ENCODE results near the gene PABPC1L. TPM values are rescaled to one million over a fixed set of nuclear protein-coding genes. Genes with fewer than 3 reads are reported as not detected.
"Not testable (repeated sequence)": the region's sequence is repeated elsewhere in the genome, so short reads cannot be mapped to it uniquely, and the experiment has no call there.

The PABPC1L gene
- polyA plus RNA-seq (2013, experiment 1 of 2), result 47.3 TPM
- polyA plus RNA-seq (2013, experiment 2 of 2), result 42.4 TPM

DNA sequence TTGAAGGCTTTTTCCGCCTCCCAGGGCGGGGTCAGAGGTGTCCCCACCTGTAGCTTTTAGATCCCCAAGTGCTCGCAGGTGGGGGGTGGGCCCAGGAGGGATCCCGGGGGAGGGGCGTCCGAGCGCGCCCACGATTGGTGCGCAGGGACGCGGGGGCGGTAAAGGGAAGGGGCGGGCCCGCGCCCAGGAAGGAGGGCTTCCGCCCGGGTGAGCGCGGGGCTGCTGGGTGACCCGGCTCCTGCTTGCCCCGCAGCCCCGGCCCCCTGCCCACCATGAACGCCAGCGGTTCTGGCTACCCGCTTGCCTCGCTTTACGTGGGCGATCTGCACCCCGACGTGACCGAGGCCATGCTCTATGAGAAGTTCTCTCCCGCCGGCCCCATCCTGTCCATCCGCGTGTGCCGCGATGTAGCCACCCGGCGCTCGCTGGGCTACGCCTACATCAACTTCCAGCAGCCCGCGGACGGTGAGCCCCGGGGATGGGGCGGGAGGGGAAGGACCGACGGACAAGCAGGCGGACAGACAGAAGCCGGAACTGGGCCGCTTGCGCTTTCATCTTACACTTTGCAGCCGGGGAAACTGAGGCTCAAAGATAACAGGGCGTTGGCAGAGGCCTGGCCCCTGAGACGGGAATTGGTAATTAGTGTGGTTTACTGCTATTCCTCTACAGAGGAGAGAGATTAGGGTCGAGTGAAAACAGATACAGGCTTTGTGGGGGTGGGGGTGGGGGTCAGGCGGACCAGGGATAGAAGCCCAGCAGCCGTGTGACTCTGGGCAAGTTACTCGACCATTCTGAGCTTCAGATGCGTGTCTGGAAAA lies at the start of gene PABPC1L:
Gene PABPC1L (plus strand): TSS at position 189 of the 818 bp plus-strand sequence. CDS start 84 bp downstream, at position 273.
- peak within 1 kb of the TSS; percentile 61 for H3K4me3 ChIP-seq (ENCODE audit: extremely low read depth, insufficient read depth, low read length, poor library complexity, severe bottlenecking)
- H3K9me3 ChIP-seq (ENCODE audit: control insufficient read depth, low read length), result no peaks in the 10 kb centered on the region
- H3K4me1 ChIP-seq (ENCODE audit: control insufficient read depth, insufficient read depth, low read length, poor library complexity, severe bottlenecking), result peaks cover 6% of the 10 kb centered on the region
- 2 to 3% methylated on average over 42 to 59 of the region's 61 CpGs for WGBS, 2 experiments (ENCODE audit: insufficient coverage in 2 of 2)
- H3K27ac ChIP-seq (ENCODE audit: low read depth, low read length, severe bottlenecking), result peak within 1 kb of the TSS; percentile 58
- peaks cover 66% of the 10 kb centered on the region for H3K36me3 ChIP-seq (ENCODE audit: control insufficient read depth, insufficient read depth, low read length)

DNA sequence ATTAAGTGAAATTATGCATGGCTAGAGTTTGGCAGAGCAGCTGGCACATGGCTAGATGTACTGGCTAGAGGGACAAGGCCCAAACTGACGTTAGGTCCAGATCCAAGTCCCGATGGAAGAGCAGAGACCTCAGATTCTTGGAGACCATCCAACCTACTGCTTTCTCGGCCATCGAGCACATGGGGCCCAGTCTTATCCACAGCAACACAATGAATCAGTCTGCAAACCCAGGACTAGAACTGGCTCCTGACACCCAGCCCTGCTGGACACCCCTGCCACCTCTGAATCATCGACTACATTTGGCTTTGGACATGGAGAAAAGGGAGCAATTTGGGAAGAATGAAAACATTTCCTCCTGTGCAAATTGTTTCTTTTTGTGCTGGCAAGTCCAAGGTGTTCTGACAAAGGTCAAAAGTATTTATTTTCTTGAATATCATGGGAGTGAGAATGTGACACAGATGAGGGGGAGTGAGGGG lies 48.3 kb upstream of the PABPC1L start:
- Histone ChIP-seq H3K4me1 (ENCODE audit: control insufficient read depth, insufficient read depth, low read length, poor library complexity, severe bottlenecking) (peaks cover 8% of the 10 kb centered on the region), H3K4me3 (ENCODE audit: extremely low read depth, insufficient read depth, low read length, poor library complexity, severe bottlenecking) (no peak overlapping the region), H3K9me3 (ENCODE audit: control insufficient read depth, low read length) (no peaks in the 10 kb centered on the region), H3K36me3 (ENCODE audit: control insufficient read depth, insufficient read depth, low read length) (no peaks in the 10 kb centered on the region), H3K27ac (ENCODE audit: low read depth, low read length, severe bottlenecking) (no peak overlapping the region)
- WGBS, 2 experiments (ENCODE audit: insufficient coverage in 2 of 2), result 88 to 95% methylated on average over 4 to 5 of the region's 5 CpGs

DNA sequence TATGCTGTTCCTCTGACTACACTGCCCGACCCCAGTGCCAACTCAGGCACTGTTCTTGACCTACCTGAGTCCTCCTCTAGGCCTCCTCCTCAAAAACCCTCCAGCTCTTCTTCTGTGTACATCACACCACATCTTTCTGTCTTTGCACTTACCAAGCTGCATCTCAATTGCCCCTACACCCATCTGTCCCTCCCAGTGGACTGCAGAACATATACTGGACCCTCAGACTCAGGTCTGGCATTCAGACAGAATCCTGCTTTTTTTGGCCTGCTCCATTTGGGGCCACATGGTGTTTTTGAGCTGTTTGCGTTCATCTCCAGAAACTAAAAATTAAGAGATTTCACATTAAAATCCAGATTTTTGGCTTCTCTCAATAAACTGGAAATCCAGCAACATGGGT lies 47.6 kb upstream of the PABPC1L start:
- 65 to 81% methylated on average over 2 of the region's 2 CpGs for WGBS, 2 experiments (ENCODE audit: insufficient coverage in 2 of 2)
- Histone ChIP-seq H3K36me3 (ENCODE audit: control insufficient read depth, insufficient read depth, low read length) (no peaks in the 10 kb centered on the region), H3K4me1 (ENCODE audit: control insufficient read depth, insufficient read depth, low read length, poor library complexity, severe bottlenecking) (peaks cover 8% of the 10 kb centered on the region), H3K4me3 (ENCODE audit: extremely low read depth, insufficient read depth, low read length, poor library complexity, severe bottlenecking) (no peak overlapping the region), H3K27ac (ENCODE audit: low read depth, low read length, severe bottlenecking) (no peak overlapping the region), H3K9me3 (ENCODE audit: control insufficient read depth, low read length) (no peaks in the 10 kb centered on the region)

DNA sequence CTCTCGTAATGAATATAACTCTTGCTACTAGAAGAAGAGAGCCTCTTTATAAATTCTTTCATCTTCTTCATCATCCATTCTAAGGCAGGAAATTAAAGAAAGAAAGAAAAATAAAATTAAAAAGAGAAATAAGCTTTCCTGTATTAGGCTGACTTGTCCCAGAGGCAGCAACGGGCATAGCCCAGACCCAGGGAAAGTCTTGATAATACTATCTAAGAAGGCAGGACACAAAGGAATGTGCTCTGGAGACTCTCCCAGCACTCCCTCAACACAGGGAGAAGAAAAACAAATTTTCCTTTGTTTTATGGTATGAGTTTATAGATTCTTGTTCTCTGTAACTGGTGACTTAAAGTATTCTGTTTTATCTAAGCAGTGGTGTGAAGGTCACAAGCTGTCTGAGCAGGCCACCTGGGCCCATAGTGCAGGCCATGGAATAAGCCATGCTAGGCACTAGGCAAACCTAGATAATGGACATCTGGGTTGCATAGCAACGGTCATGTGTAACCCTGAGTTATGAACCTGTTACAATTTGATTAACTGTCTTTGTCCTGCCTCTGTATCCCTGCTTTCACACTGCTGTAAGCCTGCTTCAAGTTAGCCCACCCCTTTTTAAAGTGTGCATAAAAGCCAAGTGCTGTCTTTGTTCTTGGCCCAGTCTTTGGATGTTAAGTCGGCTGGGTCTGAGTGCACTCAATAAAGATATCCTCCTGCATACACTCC lies 46.3 kb upstream of the PABPC1L start:
- peak overlapping the region; percentile 24 for H3K27ac ChIP-seq (ENCODE audit: low read depth, low read length, severe bottlenecking)
- 73 to 87% methylated on average over 3 of the region's 4 CpGs for WGBS, 2 experiments (ENCODE audit: insufficient coverage in 2 of 2)
- H3K36me3 ChIP-seq (ENCODE audit: control insufficient read depth, insufficient read depth, low read length); H3K4me3 ChIP-seq (ENCODE audit: extremely low read depth, insufficient read depth, low read length, poor library complexity, severe bottlenecking); H3K9me3 ChIP-seq (ENCODE audit: control insufficient read depth, low read length); H3K4me1 ChIP-seq (ENCODE audit: control insufficient read depth, insufficient read depth, low read length, poor library complexity, severe bottlenecking): not testable (repeated sequence)

DNA sequence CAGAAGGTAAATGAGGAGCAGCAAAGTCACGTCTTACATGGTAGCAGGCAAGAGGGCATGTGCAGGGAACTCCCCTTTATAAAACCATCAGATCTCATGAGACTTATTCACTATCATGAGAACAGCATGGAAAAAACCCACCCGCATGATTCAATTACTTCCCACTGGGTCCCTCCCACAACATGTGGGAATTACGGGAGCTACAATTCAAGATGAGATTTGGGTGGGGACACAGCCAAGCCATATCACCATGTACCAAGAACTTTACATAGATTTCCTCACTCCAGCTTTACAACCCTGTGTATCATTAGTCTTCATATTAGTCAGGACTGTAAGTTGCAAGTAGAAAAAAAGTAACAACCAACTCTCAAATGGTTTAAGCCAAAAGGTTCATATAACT lies 45.4 kb upstream of the PABPC1L start:
- H3K9me3 ChIP-seq (ENCODE audit: control insufficient read depth, low read length); H3K27ac ChIP-seq (ENCODE audit: low read depth, low read length, severe bottlenecking); H3K4me1 ChIP-seq (ENCODE audit: control insufficient read depth, insufficient read depth, low read length, poor library complexity, severe bottlenecking); H3K4me3 ChIP-seq (ENCODE audit: extremely low read depth, insufficient read depth, low read length, poor library complexity, severe bottlenecking); H3K36me3 ChIP-seq (ENCODE audit: control insufficient read depth, insufficient read depth, low read length): not testable (repeated sequence)
- WGBS, 2 experiments (ENCODE audit: insufficient coverage in 2 of 2), result 80 to 100% methylated on average over 1 to 3 of the region's 3 CpGs

DNA sequence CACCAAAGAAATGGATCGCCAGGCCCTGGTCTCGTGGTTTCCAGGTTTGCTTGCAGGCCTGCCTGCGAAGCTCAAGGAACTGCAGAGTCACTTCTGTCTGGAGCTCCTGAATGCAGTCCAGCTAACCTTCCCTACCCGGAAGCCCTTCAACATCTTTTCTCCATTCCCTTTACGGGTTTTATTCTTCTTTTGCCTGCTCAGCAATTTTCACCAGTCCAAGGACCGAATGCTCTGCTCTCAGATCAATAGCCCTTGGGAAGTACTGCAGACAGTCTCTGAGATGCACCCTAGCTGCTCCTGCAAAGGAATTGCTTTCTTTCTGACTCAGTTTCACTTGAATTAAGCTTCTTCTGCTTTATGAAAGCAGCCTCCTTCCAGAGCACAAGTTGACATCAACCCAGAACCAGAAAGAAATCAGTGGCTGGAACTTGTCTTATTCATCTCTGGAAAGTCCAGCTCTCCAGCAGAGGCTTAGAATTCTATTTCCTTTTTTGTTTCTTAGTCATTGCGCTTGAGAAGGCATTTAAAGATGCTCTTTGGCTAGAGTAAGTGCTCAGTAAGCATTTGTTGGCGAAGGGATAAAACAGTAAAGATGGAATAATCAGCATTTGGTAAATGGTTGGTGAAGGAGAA lies 43.0 kb upstream of the PABPC1L start:
- Histone ChIP-seq H3K36me3 (ENCODE audit: control insufficient read depth, insufficient read depth, low read length) (no peaks in the 10 kb centered on the region), H3K27ac (ENCODE audit: low read depth, low read length, severe bottlenecking) (no peak overlapping the region), H3K4me1 (ENCODE audit: control insufficient read depth, insufficient read depth, low read length, poor library complexity, severe bottlenecking) (peaks cover 2% of the 10 kb centered on the region), H3K4me3 (ENCODE audit: extremely low read depth, insufficient read depth, low read length, poor library complexity, severe bottlenecking) (no peak overlapping the region), H3K9me3 (ENCODE audit: control insufficient read depth, low read length) (no peaks in the 10 kb centered on the region)
- WGBS, 2 experiments (ENCODE audit: insufficient coverage in 2 of 2), result 87 to 90% methylated on average over 8 of the region's 8 CpGs

DNA sequence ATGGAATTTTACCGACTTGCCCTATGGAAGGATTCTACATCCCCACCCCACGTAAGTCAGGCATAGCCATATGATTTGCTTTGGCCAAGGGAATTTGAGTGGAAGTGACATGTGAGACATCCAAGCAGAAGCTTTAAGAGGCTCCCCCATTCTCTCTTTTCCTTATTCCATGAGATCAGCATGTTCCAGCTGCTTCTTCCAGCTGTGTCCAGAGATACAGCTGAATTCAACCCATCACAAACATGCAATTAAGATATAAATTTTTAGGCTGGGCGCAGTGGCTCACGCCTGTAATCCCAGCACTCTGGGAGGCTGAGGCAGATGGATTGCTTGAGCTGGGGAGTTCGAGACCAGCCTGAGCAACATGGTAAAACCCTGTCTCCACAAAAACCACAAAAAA lies 40.4 kb upstream of the PABPC1L start:
- no peak overlapping the region for H3K27ac ChIP-seq (ENCODE audit: low read depth, low read length, severe bottlenecking)
- H3K9me3 ChIP-seq (ENCODE audit: control insufficient read depth, low read length), result no peaks in the 10 kb centered on the region
- H3K4me3 ChIP-seq (ENCODE audit: extremely low read depth, insufficient read depth, low read length, poor library complexity, severe bottlenecking), result no peak overlapping the region
- H3K36me3 ChIP-seq (ENCODE audit: control insufficient read depth, insufficient read depth, low read length), result no peaks in the 10 kb centered on the region
- no peaks in the 10 kb centered on the region for H3K4me1 ChIP-seq (ENCODE audit: control insufficient read depth, insufficient read depth, low read length, poor library complexity, severe bottlenecking)
- 85% methylated on average over 2 of the region's 5 CpGs; no CpG with 5 or more reads in 1 of the 2 experiments for WGBS, 2 experiments (ENCODE audit: insufficient coverage in 2 of 2)

DNA sequence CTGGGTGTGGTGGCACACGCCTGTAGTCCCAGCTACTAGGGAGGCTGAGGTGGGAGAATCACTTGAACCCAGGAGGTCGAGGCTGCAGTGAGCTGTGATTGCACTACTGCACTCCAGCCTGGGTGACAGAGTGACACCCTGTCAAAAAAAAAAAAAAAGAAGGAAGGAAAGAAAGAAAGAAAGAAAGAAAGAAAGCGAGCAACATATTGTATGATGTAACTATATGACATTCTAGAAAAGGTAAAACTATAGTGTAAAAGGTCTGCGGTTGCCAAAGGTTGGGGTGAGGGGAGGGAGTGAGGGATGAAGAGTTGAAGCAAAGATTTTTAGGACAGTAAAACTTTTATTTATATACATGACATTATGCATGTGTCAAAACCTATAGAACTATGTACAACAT lies 27.5 kb upstream of the PABPC1L start:
- not testable (repeated sequence) for H3K36me3 ChIP-seq (ENCODE audit: control insufficient read depth, insufficient read depth, low read length); H3K9me3 ChIP-seq (ENCODE audit: control insufficient read depth, low read length); H3K4me1 ChIP-seq (ENCODE audit: control insufficient read depth, insufficient read depth, low read length, poor library complexity, severe bottlenecking); H3K4me3 ChIP-seq (ENCODE audit: extremely low read depth, insufficient read depth, low read length, poor library complexity, severe bottlenecking); H3K27ac ChIP-seq (ENCODE audit: low read depth, low read length, severe bottlenecking)
- WGBS, 2 experiments (ENCODE audit: insufficient coverage in 2 of 2), result 94% methylated on average over 2 of the region's 4 CpGs

DNA sequence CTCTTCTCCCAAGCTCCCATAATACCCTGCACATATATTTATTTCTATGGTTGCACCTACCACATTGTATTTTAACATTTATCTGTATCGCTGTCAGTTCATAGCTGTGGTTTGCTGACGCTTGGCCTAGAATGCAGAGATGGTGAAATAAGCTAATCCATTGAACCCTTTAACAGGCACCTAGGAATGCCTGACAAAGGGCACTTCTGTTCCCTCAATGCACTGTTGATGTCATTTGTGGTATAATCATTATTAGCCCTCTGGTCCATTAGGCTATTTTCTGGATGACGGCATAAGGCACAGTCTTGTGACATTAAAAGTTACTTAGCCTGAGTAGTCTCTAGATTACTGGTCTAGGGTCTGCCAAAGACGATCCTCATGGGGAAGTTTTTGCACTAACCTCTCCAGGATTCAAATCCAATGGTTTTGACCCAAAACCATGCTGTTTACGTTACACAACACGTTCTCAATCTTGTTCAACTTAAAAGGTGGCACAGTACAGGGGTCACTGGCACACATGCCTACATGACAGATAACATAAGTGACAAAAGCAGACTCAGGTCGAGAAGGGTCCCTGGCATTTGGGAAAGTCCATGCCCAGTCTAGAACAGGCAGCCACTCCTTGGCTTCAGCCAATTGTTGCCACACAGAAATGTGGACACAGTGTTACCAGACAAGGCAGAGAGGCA lies 26.5 kb upstream of the PABPC1L start:
- WGBS, 2 experiments (ENCODE audit: insufficient coverage in 2 of 2), result 95 to 97% methylated on average over 4 to 5 of the region's 7 CpGs
- Histone ChIP-seq H3K9me3 (ENCODE audit: control insufficient read depth, low read length) (no peaks in the 10 kb centered on the region), H3K4me1 (ENCODE audit: control insufficient read depth, insufficient read depth, low read length, poor library complexity, severe bottlenecking) (peaks cover 4% of the 10 kb centered on the region), H3K4me3 (ENCODE audit: extremely low read depth, insufficient read depth, low read length, poor library complexity, severe bottlenecking) (no peak overlapping the region), H3K36me3 (ENCODE audit: control insufficient read depth, insufficient read depth, low read length) (peaks cover 11% of the 10 kb centered on the region), H3K27ac (ENCODE audit: low read depth, low read length, severe bottlenecking) (no peak overlapping the region)

DNA sequence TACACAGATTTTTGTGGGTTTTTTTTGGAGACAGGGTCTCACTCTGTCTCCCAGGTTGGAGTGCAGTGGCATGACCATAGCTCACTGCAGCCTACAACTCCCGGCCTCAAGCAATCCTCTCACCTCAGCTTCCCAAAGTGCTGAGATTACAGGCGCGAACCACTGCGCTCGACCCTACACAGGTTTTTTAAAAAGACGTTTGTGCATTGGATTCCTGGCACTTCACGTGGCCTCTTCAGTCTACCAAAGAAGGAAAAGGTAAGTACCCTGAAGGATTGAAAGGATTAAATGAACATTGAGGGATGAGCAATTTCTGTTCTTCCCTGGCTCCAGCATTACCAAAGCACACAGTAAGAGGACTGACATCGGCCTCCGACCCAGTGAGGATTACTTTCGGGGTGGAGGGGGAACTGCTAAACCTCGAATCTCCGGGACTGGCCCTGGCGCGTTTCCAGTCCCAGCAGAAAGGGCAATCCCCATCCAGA lies 24.9 kb upstream of the PABPC1L start:
- 32 to 40% methylated on average over 7 of the region's 14 CpGs for WGBS, 2 experiments (ENCODE audit: insufficient coverage in 2 of 2)

More for the DNA sequence above, 24.9 kb upstream of the PABPC1L start:
- Histone ChIP-seq H3K27ac (ENCODE audit: low read depth, low read length, severe bottlenecking) (peak overlapping the region; percentile 42), H3K36me3 (ENCODE audit: control insufficient read depth, insufficient read depth, low read length) (peaks cover 23% of the 10 kb centered on the region), H3K4me1 (ENCODE audit: control insufficient read depth, insufficient read depth, low read length, poor library complexity, severe bottlenecking) (peaks cover 4% of the 10 kb centered on the region), H3K9me3 (ENCODE audit: control insufficient read depth, low read length) (no peaks in the 10 kb centered on the region), H3K4me3 (ENCODE audit: extremely low read depth, insufficient read depth, low read length, poor library complexity, severe bottlenecking) (peak overlapping the region; percentile 97)
